Measurements from ENCODE around the gene IGSF11.

Gene IGSF11

GRCh38 chr3:119018690-119019463, 15.8 kb downstream of the IGSF11 start:
- no peak for TF ChIP-seq CTCF (conservative IDR thresholded peaks at IDR 0.05; ENCODE audit: low read depth, low read length)

GRCh38 chr3:119015942-119016341, 18.7 kb downstream of the IGSF11 start:
- TF ChIP-seq CTCF (conservative IDR thresholded peaks at IDR 0.05; ENCODE audit: low read depth, low read length), result no peak
- H3K4me3 ChIP-seq (ENCODE audit: low read depth, low read length), result no peak overlapping the region
- no peak for DNase-seq (ENCODE audit: low read depth)

More at GRCh38 chr3:119018690-119019463, 15.8 kb downstream of the IGSF11 start:
- H3K4me3 ChIP-seq (ENCODE audit: low read depth, low read length), result no peak overlapping the region
- no peak for DNase-seq (ENCODE audit: low read depth)

- no peak for DNase-seq (ENCODE audit: low read depth)
- no peak for TF ChIP-seq CTCF (conservative IDR thresholded peaks at IDR 0.05; ENCODE audit: low read depth, low read length)
- H3K4me3 ChIP-seq (ENCODE audit: low read depth, low read length), result no peak overlapping the region
Measured at GRCh38 chr3:119013951-119014350, 20.7 kb downstream of the IGSF11 start.

- no peak overlapping the region for H3K4me3 ChIP-seq (ENCODE audit: low read depth, low read length)
- TF ChIP-seq CTCF (conservative IDR thresholded peaks at IDR 0.05; ENCODE audit: low read depth, low read length), result no peak
- no peak for DNase-seq (ENCODE audit: low read depth)
Measured at GRCh38 chr3:119011528-119011927, 23.1 kb downstream of the IGSF11 start.

- H3K4me3 ChIP-seq (ENCODE audit: low read depth, low read length), result no peak overlapping the region
- TF ChIP-seq CTCF (conservative IDR thresholded peaks at IDR 0.05; ENCODE audit: low read depth, low read length), result no peak
- DNase-seq (ENCODE audit: low read depth), result no peak
Measured at GRCh38 chr3:118997190-118997589, 37.5 kb downstream of the IGSF11 start.

GRCh38 chr3:118991775-118992174, 42.9 kb downstream of the IGSF11 start:
- DNase-seq (ENCODE audit: low read depth), result no peak
- no peak for TF ChIP-seq CTCF (conservative IDR thresholded peaks at IDR 0.05; ENCODE audit: low read depth, low read length)
- no peak overlapping the region for H3K4me3 ChIP-seq (ENCODE audit: low read depth, low read length)
